Measurements from ENCODE around the gene NUBPL.

GRCh38 chr14:31768355-31768754 lies 207.2 kb downstream of the NUBPL start:
- TF ChIP-seq YY1 (IDR thresholded peaks at IDR 0.05; ENCODE audit: insufficient read depth, insufficient read length) (no peak), ZNF274 (IDR thresholded peaks at IDR 0.05; ENCODE audit: low read depth, low read length) (no peak), SUZ12 (IDR thresholded peaks at IDR 0.05; ENCODE audit: extremely low read depth, insufficient read depth, insufficient read length) (no peak)
